HepG2 (cell line): ENCODE data around the gene GLIS2. TPM values are rescaled to one million over a fixed set of nuclear protein-coding genes. Genes with fewer than 3 reads are reported as not detected.

Source experiments
- ATAC-seq: fragments of 200-7000 bp; cut with Tn5 transposase; 3 replicates; pipeline ENCODE4 v1.9.1; 2020; ENCODE audit warnings: mild to moderate bottlenecking, moderate library complexity
- BruUV-seq: library from RNA; stranded (reverse); fragments of 400-500 nt; replicated peaks from 2 replicates; lab custom pipeline; 2021; lab: Mats Ljungman, UMichigan
- CTCF ChIA-PET: fragments of 300-600 bp; formaldehyde crosslinking; extraction: SDS; loops from one replicate; lab custom pipeline; 2021; ENCODE audit warnings: low total read pairs, inconsistent platforms, low intra/inter-chr PET ratio; lab: Yijun Ruan, JAX
- POLR2A ChIA-PET: fragments of 350-600 bp; sonication (Branson Sonifier 250); formaldehyde crosslinking; loops from one replicate; lab custom pipeline; 2020; ENCODE audit warnings: antibody characterized with exemption, inconsistent platforms; lab: Yijun Ruan, JAX
- DNase-seq: peaks from one replicate; pipeline ENCODE4 v3.0.0-alpha.2; 2015; ENCODE audit warnings: low spot score
- FAIRE-seq: peaks from 3 replicates; lab custom pipeline; 2011; peaks lifted over from hg19 to GRCh38; lab: Jason Lieb, UNC
- H2AFZ ChIP-seq: one replicate; pipeline ENCODE4 v1.6.1; 2011; ENCODE audit warnings: low read length, inconsistent platforms
- H3K27ac ChIP-seq: fragments of 300-600 bp; 3 replicates; pipeline ENCODE4 v1.8.0; 2011; ENCODE audit warnings: mixed run types, mild to moderate bottlenecking, mixed read lengths, low read length, inconsistent platforms; ENCODE audit not compliant: insufficient read depth; ENCODE audit errors: extremely low read length
- H3K27me3 ChIP-seq, 2 experiments: fragments of 200-600 bp in 1 of 2; 2 replicates in 1 of 2; 3 replicates in 1 of 2; pipeline versions ENCODE4 v1.6.0 to v1.8.0; 2011; ENCODE audit warnings: low read length in 2 of 2, mild to moderate bottlenecking in 2 of 2, moderate library complexity in 2 of 2, inconsistent platforms in 1 of 2; ENCODE audit not compliant: insufficient read depth in 2 of 2, control insufficient read depth in 1 of 2
- H3K36me3 ChIP-seq, 2 experiments: fragments of 200-600 bp in 1 of 2; replicated peaks in 1 of 2; 2 replicates in 1 of 2; 3 replicates in 1 of 2; pipeline versions ENCODE4 v1.5.1 to v1.8.0; 2011; ENCODE audit warnings: low read length in 2 of 2, inconsistent platforms in 1 of 2; ENCODE audit not compliant: insufficient read depth in 2 of 2, control insufficient read depth in 1 of 2
- H3K4me1 ChIP-seq: 2 replicates; pipeline ENCODE4 v1.5.1; 2012; ENCODE audit warnings: low read length, inconsistent platforms; ENCODE audit not compliant: insufficient read depth
- H3K4me2 ChIP-seq: 2 replicates; pipeline ENCODE4 v1.6.0; 2011; ENCODE audit warnings: low read depth, low read length, inconsistent platforms
- H3K4me3 ChIP-seq, 3 experiments: fragments of 200-600 bp in 1 of 3; sonication (generic), shearing (Covaris generic) in 1 of 3; replicated peaks in 1 of 3; 2 replicates each; pipeline ENCODE4 v1.5.1; 2011 to 2016; ENCODE audit warnings: low read length in 3 of 3, inconsistent platforms in 2 of 3, low read depth in 2 of 3, mild to moderate bottlenecking in 2 of 3, control low read depth in 1 of 3, mixed read lengths in 1 of 3; ENCODE audit not compliant: insufficient read depth in 1 of 3
- H3K79me2 ChIP-seq: one replicate; pipeline ENCODE4 v1.6.1; 2011; ENCODE audit warnings: low read length, inconsistent platforms; ENCODE audit not compliant: insufficient read depth
- H3K9ac ChIP-seq: 2 replicates; pipeline ENCODE4 v1.6.0; 2011; ENCODE audit warnings: mild to moderate bottlenecking, low read depth, low read length, inconsistent platforms; ENCODE audit not compliant: insufficient read depth
- H3K9me3 ChIP-seq: 2 replicates; pipeline ENCODE4 v1.5.1; 2012; ENCODE audit warnings: mild to moderate bottlenecking, low read length
- H4K20me1 ChIP-seq: 2 replicates; pipeline ENCODE4 v1.6.0; 2011; ENCODE audit warnings: inconsistent platforms, mild to moderate bottlenecking, low read length, moderate library complexity; ENCODE audit not compliant: insufficient read depth
- DR1 ChIP-seq: sonication (generic); formaldehyde crosslinking; IDR thresholded peaks from 2 replicates; pipeline ENCODE4 v1.8.0; 2021; ENCODE audit warnings: mild to moderate bottlenecking, missing genetic modification reagents, inconsistent platforms
- RFX1 ChIP-seq: fragments of 450-650 bp; IDR thresholded peaks from 2 replicates; pipeline ENCODE4 v1.6.1; 2017
- ZBTB33 ChIP-seq: sonication (generic); formaldehyde crosslinking; IDR thresholded peaks from 2 replicates; pipeline ENCODE4 v1.4.0; 2020; ENCODE audit warnings: missing genetic modification reagents
- ZMYM3 ChIP-seq: sonication (generic); formaldehyde crosslinking; IDR thresholded peaks from 2 replicates; pipeline ENCODE4 v1.5.1; 2020; ENCODE audit warnings: mild to moderate bottlenecking, missing genetic modification reagents
- ZNF260 ChIP-seq: sonication (generic); formaldehyde crosslinking; IDR thresholded peaks from 2 replicates; pipeline ENCODE4 v1.4.0; 2020; ENCODE audit warnings: missing genetic modification reagents, low read depth, mild to moderate bottlenecking, borderline replicate concordance
- ZNF768 ChIP-seq: sonication (generic); formaldehyde crosslinking; IDR thresholded peaks from 2 replicates; pipeline ENCODE4 v1.4.0; 2020; ENCODE audit warnings: missing genetic modification reagents
- WGBS: methylation state at CpG from one replicate; pipeline ENCODE4 v1.1.6; 2017; ENCODE audit warnings: low lambda C conversion rate; 5-methylcytosine and 5-hydroxymethylcytosine counted together
- in situ Hi-C: cut with HindIII; loops from 2 replicates; pipeline ENCODE4 v1.10.0; 2017; ENCODE audit warnings: low pct_unique_long_range_greater_than_20kb; ENCODE audit not compliant: extremely low pct_ligation_motif_present
- intact Hi-C: fragments of 100-400 bp; cut with micrococcal nuclease; formaldehyde crosslinking; loops from one replicate; pipeline ENCODE4 v1.10.0; 2022; ENCODE audit not compliant: unreplicated experiment
- polyA plus RNA-seq, 8 experiments: library from polyadenylated mRNA; depleted of rRNA in 3 of 8; stranded (reverse) in 7 of 8; unstranded in 1 of 8; fragments of >200 nt; fragmentation: Illumina TruSeq in 4 of 8; extraction: Trizol in 4 of 8; gene quantifications; 2 replicates each; pipeline versions ENCODE4 v1.2.1 to v1.2.3, GENCODE V29; 2011 to 2016; ENCODE audit warnings: low read depth in 4 of 8, missing spikeins in 1 of 8, mixed read lengths in 1 of 8; ENCODE audit not compliant: insufficient read depth in 1 of 8
- total RNA-seq, 5 experiments: library from RNA; depleted of rRNA; stranded (reverse); fragments of >200 nt; fragmentation: Illumina TruSeq; extraction: Trizol; gene quantifications; 2 replicates each; pipeline ENCODE4 v1.2.3, GENCODE V29; 2016; ENCODE audit warnings: low read depth in 1 of 5

Gene GLIS2
- total and polyA plus RNA-seq, 2 of the 13 experiments (the other 11 are each of a cell fraction or from before 2014, with no cell fraction given) = 0.28 to 0.29 TPM

DNA sequence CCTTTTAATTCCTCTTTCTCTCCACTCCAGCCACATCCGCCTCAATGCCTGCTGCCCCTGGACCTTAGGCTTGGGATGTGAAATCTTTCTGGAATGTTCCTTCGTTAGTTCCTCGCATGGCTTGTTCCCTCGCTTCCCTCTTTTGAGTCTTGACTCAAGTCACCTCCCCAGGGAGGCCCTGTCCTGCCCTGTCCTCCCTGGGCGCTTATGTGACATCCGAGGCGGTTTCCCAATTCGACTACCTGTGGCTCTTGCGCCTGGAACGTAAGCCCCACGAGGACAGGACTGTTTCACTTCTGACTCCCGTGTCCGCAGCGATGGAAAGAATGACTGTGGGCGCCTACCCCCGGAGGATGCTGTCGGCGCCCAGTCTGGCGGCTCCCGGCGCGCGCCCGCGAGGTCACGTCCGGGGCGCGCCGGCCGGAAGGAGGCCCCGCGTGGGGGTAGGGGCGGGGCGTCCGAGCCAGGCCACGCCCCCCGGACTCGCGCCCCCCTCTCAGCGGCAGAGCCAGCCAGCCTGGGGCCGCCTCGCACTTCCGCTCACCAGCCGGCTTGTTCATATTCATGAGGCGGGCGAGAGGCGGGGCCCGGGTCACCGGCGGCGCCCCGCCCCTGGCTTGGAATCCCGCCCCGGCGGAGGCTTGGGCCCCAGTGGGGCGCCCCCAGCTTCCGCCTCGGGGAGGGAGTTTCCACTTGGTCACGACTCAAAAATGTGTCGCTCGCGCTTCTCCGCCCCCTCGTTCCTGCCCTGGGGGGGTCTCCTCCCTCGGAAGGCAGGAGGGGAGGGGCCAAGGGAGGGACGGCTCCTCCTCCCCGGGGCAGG, 8.4 kb upstream of the GLIS2 start (continued):
- TF ChIP-seq ZNF260 = no peak

DNA sequence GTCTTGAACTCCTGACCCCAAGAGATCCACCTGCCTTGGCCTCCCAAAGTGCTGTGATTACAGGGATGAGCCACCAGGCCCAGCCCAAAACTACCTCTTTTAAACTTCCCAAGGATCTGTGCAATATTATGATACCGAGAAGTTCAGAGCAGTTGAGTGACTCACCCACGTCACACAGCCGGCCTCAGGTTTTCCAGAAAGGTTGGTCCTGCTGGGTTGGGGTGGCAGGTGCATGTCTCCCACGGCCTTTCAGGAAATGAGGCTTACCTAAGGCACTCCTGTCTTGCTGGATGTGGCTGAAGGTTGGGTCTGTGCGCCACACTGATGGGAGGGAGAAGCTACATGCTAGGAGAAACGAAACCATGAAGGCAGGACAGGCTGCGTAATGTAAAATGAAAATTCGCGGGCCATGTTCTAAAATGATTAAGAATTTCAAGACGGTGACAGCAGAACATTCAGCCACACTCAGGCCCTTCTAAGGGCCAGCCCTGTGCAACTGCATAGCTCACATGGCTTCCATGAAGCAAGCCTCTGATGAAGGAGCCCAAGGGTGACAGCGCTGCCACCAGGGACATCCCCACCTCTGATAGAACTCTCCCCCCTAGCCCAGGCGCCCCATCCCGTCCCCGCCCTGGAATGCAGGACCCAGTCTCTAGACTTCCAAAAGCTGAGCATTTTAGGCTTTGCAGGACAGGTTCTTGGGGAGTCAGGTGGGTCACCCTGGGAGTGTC, 6.6 kb upstream of the GLIS2 start:
- Histone ChIP-seq H3K9ac (no peak overlapping the region), H3K79me2 (peaks cover 5% of the 10 kb centered on the region), H3K36me3 (no peaks in the 10 kb centered on the region), H4K20me1 (0 out of 2 replicates have a peak, but pooled peaks cover 2% of the 10 kb centered on the region), H2AFZ (no peak overlapping the region), H3K4me2 (peak overlapping the region; percentile 67), H3K27ac (no peak overlapping the region), H3K4me1 (peaks cover 63% of the 10 kb centered on the region), H3K4me3 (peak overlapping the region in 1 of 3 experiments; percentile 36; a peak in 1 of 6 replicates), H3K27me3 (peaks cover 0 to 9% of the 10 kb centered on the region in 2 experiments; a peak in 1 of 5 replicates), H3K9me3 (no peaks in the 10 kb centered on the region)
- intact Hi-C loops = loop anchor here (5.0 kb wide), 1 partner anchor 37 kb away; the partner anchor contains the start of gene TFAP4
- ATAC-seq = peak; percentile 25
- peak; percentile 96 for TF ChIP-seq ZNF768 (CRISPR knock-in tag)
- peak; percentile 92 for TF ChIP-seq ZBTB33 (CRISPR knock-in tag)
- peak; percentile 64; the same call in 1 of the 2 replicates for TF ChIP-seq ZMYM3 (CRISPR knock-in tag)
- TF ChIP-seq RFX1 = no peak
- 0 out of 2 replicates have a peak, but pooled peaks have one; percentile 3 for TF ChIP-seq DR1
- WGBS = 48% methylated on average over 10 of the region's 14 CpGs
- ChIA-PET CTCF (interaction anchor here (1.0 to 6.7 kb wide), 5 partner anchors 19 to 94 kb away, joined by 3 to 69 read pairs (median 4); no protein-coding TSS in a partner anchor), POLR2A (interaction anchor here (0.8 to 3.4 kb wide), 11 partner anchors 12 to 62 kb away, joined by 3 to 14 read pairs (median 4); partner anchors contain the start of gene PAM16)
- no TSS peak for BruUV-seq
- in situ Hi-C loops = no loop called here
- FAIRE-seq = no peak
- no peak for DNase-seq
